Right forelimb (tissue), 1 donor: Measurements from ENCODE around the gene RNF14.

Experiments
- DNase-seq: peaks from one replicate; pipeline ENCODE4 v3.0.0-alpha.2; 2018

The RNF14 gene

DNA sequence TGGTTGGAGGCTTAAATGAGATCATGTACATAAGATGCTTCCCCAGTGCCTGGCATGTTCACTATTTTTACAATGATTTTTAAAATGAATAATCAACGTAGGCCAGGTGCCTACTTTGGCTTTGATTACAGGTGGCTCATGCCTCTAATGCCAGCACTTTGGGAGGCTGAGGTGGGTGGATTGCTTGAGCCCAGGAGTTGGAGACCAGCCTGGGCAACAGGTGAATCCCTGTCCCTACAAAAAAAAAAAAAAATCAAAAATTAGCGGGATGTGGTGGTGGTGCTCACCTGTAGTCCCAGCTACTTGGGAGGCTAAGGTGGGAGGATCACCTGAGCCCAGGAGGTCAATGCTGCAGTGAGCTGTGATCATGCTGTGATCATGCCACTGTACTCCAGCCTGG, 20.1 kb upstream of the RNF14 start:
- DNase-seq = no peak

GRCh38 chr5:141949511-141949910, 19.4 kb upstream of the RNF14 start:
- no peak for DNase-seq

DNA sequence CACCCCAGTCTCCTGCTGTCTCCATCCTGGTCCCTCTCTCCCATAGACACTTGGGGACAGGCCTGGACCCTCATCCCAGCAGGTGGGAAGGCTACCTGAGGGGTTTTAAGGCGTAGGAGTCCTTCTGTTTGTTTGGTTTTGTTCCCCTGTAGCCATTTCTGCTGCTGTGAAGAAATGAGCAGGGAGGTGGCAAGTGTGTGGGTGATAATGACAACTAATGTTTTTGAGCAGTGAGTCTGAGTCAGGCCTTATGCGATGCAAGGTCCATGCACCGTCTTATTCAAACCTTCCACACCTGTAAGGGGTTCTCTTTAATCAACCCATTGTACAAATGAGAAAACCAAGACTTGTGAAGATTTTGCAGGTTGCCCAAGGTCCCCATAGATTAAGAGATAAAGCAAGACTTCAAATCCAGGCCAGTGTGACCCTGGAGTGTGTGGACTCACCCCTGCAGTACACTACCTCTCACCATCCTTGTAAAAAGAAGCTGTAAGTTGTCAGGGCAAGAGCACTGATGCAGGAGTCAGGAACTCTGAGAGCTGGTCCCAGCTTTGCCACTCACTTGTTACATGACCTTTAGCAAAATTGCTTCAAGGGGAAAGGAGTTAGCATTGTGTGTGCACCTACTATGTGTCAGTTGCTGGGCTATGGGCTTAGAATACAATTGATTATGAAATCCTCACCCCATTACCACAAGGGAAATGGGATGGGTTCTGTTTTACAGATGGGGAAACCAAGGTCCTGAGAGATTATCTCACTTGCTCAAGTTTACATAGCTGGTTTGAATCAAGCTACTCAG, 18.5 kb upstream of the RNF14 start:
- no peak for DNase-seq

DNA sequence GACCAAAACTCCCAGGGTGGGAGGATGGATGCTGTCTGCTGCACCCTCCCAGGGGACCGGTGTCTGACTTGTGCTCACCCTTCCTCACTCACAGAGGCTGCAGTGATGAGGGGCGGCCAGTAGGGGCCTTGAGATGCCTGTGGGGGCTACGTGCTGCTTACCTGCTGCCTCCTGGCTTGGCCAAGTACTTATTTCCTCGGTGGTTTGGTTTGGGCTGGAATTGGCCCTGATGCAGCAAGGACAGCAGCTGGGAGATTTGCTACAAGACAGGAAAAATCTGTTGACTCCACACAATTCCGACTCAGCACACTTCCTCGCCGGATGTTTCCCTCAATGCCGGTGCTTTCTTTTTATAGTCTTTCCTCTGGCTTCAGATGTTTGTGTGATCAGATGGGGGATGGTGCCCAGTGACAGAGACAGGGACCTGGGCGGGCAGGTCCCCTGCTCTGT, 17.5 kb upstream of the RNF14 start:
- DNase-seq = no peak

DNA sequence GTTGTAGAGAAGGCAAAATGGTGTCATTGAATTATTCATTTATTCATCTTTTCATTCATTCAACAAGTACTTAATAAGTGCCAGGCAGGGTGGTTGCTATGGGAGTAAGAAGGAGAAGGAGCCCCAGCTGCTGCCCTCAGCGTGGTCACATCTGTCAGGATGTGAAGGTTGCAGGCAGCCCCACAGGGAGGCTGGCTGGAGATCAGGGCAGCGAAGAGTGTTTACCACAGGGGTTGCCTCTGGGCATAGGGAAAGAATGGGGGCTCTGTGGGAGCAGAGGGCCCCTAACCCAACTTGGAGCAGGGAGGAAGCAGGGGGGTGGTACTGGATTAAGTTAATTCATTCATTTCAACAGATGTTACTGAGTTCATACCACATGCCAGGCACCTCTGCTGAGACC, 16.9 kb upstream of the RNF14 start:
- DNase-seq = no peak

DNA sequence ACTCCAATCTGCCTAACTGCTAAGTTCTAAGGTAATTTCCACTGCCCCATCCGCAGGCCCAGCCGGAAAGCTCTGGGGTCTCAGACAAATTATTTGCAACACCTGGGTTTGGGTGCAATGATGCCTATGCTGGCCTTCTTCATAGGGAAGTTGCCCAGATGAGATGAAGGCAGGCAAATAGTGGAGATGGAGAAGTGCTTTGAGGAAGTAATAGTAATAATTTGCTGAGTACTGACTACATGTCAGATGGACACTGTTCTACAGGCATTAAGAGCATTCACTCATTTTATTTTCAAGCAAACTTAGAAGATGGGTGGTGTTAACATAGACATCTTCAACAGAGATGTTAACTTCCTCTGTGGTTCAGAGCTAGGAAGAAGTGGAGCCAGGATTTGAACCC, 14.7 kb upstream of the RNF14 start:
- no peak for DNase-seq

GRCh38 chr5:141957367-141957996, 11.4 kb upstream of the RNF14 start:
- DNase-seq = no peak

GRCh38 chr5:141958113-141958512, 10.8 kb upstream of the RNF14 start, which contains the start of gene PCDH12:
Gene PCDH12, minus strand, starts transcription at chr5:141958202. Its CDS starts 351 bp downstream, at chr5:141957851.
- DNase-seq = peak; percentile 66

GRCh38 chr5:141958546-141959172, 10.2 kb upstream of the RNF14 start:
- DNase-seq = no peak

DNA sequence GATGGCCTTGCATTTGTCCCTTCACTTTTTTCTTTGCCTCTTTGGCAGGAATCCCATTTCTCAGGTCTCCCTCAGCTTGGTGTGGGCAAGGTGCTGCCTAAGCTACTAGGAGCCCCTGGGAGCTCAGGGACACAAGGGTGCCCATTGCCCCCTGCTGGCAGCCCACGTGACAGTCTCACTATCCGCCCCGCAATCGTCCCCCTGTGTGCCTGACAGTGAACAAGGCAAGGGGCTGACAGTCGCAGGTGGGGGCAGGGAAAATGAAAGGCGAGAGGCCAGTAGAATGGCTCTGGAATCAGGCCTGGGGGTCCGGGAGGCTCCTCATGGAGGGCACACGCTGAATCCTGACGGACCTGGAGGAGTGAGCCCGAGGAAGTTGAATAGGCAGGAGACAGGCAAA, 8.9 kb upstream of the RNF14 start:
- no peak for DNase-seq

GRCh38 chr5:141960449-141961323, 8.2 kb upstream of the RNF14 start:
- peak; percentile 92 for DNase-seq

GRCh38 chr5:141961466-141961865, 7.4 kb upstream of the RNF14 start:
- DNase-seq = no peak

DNA sequence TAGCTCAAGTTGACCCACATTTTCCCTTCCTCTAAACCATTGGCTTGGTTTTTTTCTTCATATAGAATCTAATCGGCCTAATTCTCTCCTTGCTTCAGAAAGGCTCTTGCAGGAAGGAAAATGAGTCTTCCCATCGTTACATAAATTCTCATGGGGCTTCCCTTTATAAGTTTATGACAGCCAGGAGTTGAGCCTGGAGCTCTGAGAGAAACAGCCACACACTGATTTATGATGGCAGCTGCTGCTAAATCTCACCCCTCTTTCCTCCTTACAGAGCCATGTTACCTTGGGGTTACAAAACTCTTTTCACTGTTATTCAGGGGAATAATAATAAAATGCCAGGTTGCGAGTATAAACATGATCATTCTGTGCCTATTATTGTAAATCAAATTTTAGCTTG, 5.2 kb upstream of the RNF14 start:
- no peak for DNase-seq

- DNase-seq = no peak
Measured at GRCh38 chr5:141965071-141965470, 3.8 kb upstream of the RNF14 start.

GRCh38 chr5:141966275-141966962, 2.5 kb upstream of the RNF14 start:
- DNase-seq = no peak

DNA sequence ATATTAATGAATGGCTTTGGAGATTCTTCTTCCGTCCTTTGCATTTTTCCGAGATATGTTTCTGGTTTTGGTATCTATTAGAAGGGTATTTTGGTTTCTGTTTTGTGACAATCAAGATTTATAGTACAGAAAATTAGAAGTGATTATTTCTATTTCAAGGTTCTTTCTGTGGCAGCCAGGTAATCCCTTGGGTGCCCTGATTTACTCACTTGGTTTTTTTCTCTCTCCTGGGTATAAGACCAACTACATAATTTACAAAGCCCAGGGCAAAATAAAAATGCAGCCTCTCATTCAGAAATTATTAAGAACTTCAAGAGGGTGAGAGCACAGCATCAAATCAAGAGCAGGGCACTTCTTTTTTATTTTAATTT, 2.0 kb upstream of the RNF14 start:
- DNase-seq = no peak

DNA sequence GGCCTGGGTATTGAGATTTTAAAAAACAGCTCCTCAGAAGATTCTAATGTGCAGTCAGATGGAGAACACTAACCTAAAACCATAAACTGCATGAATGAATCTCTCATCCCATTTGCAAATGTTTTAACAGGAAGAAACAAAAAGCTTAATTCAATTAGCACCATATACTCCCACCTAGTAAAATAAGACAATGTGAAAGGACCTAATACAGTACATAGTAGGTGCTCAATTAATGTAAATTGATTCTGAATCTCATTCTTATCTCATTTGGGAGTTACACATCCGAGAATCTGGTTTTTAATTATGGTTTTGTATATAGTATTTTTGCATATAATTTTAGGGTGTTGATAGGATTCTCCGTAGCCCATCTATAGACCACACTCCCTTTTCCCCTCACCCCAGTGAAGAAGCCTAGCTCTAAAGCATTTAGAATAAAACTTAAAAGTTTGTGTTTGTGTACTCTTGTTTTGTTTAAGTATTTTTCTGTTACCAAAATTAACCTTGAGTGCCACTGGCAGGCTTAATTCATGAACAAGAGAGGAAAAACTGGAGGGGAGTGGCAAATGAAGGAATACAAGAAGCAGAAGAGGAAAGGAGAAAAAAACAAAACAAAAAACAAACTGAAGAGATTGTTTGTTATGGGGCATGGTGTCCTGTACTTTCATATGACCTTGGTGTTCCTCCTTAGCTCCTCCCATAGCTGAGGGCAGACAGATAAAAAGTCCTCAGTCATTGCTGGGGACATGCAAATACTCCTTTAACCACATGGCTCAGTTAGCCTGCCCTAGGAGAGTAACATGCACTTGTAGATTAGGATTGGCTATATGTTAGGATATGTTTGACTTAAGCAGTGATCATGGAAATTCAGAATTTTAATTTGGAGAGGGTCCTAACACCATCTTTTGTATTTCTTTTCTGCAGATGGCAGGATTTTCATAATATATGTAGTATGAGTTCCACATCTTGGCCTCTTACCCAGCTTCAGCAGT, 1.2 kb downstream of the RNF14 start:
- DNase-seq = no peak

DNA sequence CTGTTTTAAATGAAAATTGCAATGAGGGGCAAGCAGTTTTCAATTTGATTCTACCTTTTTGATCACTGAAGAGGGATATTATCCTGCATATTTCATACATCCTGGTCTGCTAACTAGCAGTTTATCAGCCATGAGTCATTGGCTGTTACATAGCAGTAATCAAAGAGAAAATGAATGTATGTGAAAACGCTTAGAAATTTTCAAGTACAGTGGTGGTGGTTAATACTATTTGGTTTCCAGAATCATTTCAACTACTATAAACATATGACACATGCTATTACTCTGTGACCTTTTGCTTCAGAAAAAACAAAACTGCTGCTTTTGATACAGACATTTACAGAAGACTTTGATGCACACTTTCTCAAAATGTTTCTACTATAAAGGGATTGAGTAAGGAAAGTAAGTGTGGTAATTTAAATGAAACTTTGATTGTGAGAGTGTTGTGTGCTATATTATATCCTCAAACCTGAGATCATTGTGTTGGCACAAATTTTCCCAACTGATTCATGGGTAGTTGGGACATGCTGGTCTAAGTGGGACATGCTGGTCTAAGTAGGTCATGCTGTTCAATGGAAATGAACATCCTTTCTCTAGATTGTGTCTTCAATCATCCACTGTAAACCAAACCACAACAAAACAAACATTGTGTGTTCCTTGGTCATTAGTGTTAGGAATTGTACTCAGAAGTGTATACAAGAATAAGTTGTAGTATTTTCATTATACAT, 5.1 kb downstream of the RNF14 start:
- DNase-seq = no peak

DNA sequence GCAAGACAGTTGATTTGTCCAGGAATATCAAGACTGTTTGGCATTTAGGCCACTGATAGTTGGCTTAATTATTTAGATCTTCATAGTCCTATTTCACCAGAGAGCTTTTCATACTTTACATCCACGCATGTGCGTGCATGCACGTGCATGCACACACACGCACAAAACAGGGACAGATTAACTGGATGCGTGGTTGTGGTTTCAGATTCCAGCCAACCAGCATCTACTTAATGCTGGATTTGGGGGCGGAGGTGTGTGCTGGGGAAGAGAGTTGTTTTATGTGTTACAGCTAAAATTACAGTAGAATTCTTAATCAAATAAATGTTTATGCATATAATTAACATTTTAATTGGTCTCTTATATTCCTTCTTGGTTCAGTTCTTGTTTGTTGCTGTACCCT, 7.3 kb downstream of the RNF14 start:
- no peak for DNase-seq

- DNase-seq = no peak
Measured at GRCh38 chr5:141978389-141978788, 9.5 kb downstream of the RNF14 start.
